Measurements from ENCODE around the gene FKBP1A.

DNA sequence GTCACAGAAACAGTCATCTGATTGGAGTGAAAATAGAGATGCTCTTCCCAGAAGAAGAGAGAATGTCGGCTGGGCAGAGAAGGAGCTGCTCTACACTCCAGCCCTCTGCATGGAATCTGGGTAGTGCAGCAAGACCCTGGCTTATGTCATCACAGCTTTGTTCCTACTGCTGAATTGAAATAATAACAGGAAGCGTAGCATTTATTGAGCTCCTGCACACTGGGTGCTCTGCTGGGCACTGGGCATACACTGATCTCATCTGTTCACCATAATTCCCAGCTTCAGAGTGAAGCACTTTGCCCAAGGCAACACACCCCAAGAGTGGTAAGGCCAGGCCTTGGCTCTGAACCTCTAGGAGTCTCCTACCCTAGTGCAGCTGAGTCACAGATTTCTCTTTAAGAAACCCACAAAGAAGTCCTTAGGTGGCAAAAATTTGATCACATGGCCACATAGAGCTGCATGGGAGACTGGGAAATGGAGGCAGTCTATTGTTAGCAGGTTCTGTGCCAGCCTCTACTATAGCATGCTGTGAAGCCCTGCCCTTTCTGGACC is 60.0 kb downstream of the FKBP1A start:
- TF ChIP-seq ZNF670 (tag by site-specific recombination; IDR thresholded peaks at IDR 0.05; ENCODE audit: low read depth) (no peak), ZNF132 (tag by site-specific recombination; IDR thresholded peaks at IDR 0.05; ENCODE audit: borderline replicate concordance) (no peak), ZNF510 (tag by site-specific recombination; IDR thresholded peaks at IDR 0.05; ENCODE audit: insufficient replicate concordance) (no peak), ZNF175 (tag by site-specific recombination; IDR thresholded peaks at IDR 0.05) (no peak), ZNF664 (tag by site-specific recombination; IDR thresholded peaks at IDR 0.05) (no peak), FEZF1 (tag by site-specific recombination; IDR thresholded peaks at IDR 0.05) (no peak), ZNF366 (tag by site-specific recombination; conservative IDR thresholded peaks at IDR 0.05) (no peak)
- TF ChIP-seq, protein P1, sequence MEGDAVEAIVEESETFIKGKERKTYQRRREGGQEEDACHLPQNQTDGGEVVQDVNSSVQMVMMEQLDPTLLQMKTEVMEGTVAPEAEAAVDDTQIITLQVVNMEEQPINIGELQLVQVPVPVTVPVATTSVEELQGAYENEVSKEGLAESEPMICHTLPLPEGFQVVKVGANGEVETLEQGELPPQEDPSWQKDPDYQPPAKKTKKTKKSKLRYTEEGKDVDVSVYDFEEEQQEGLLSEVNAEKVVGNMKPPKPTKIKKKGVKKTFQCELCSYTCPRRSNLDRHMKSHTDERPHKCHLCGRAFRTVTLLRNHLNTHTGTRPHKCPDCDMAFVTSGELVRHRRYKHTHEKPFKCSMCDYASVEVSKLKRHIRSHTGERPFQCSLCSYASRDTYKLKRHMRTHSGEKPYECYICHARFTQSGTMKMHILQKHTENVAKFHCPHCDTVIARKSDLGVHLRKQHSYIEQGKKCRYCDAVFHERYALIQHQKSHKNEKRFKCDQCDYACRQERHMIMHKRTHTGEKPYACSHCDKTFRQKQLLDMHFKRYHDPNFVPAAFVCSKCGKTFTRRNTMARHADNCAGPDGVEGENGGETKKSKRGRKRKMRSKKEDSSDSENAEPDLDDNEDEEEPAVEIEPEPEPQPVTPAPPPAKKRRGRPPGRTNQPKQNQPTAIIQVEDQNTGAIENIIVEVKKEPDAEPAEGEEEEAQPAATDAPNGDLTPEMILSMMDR (tag by site-specific recombination; IDR thresholded peaks at IDR 0.05), result no peak
